H1 (cell line): ENCODE data around the gene HOXB3. TPM values are rescaled to one million over a fixed set of nuclear protein-coding genes. Genes with fewer than 3 reads are reported as not detected.

Source experiments
- CHD7 ChIP-seq: fragments of 300-600 bp; sonication (generic); IDR thresholded peaks from 2 replicates; pipeline ENCODE4 v1.7.1; 2012; ENCODE audit warnings: low read length, moderate library complexity, mild to moderate bottlenecking, inconsistent platforms; ENCODE audit not compliant: insufficient replicate concordance
- polyA plus RNA-seq, 7 experiments: library from polyadenylated mRNA; depleted of rRNA in 3 of 7; stranded (reverse) in 5 of 7; unstranded in 2 of 7; fragments of >200 nt in 5 of 7; fragments of 200-250 nt in 2 of 7; gene quantifications; 1 replicate in 5 of 7; 2 replicates in 1 of 7; 4 replicates in 1 of 7; pipeline versions ENCODE4 v1.2.1 to v1.2.3, GENCODE V29; 2011 to 2013; ENCODE audit warnings: missing spikeins in 2 of 7, mixed read lengths in 2 of 7
- total RNA-seq: library from RNA; stranded (reverse); fragmentation: NEBNext Ultra II Directional; extraction: Animal tissue kit (Norgen Biotek cat#: 25700); gene quantifications from 2 replicates; pipeline ENCODE4 v1.2.1, GENCODE V29; 2021

Gene HOXB3
- total and polyA plus RNA-seq, 2 of the 8 experiments (the other 6 are each of a cell fraction or from before 2014, with no cell fraction given) = not detected

- no peak for TF ChIP-seq CHD7
These were observed 16.2 kb upstream of the HOXB3 start (continued) for GRCh38 chr17:48605991-48606891.
